GM23338 (cell line): Measurements from ENCODE around the gene PPP1CB. TPM values are rescaled to one million over a fixed set of nuclear protein-coding genes. Genes with fewer than 3 reads are reported as not detected.

Experiments
- ATAC-seq: fragments of 200-7000 bp; cut with Tn5 transposase; 3 replicates; pipeline ENCODE4 v1.9.1; 2020
- DNase-seq: peaks from one replicate; pipeline ENCODE4 v3.0.0-alpha.2; 2015; ENCODE audit warnings: low spot score
- H2AFZ ChIP-seq: fragments of 200-600 bp; sonication (generic); 2 replicates; pipeline ENCODE4 v1.8.0; 2016; ENCODE audit warnings: antibody characterized with exemption, mild to moderate bottlenecking, moderate library complexity
- H3F3A ChIP-seq: fragments of 200-600 bp; sonication (generic); replicated peaks from 2 replicates; pipeline ENCODE4 v1.8.0; 2017; ENCODE audit warnings: antibody characterized with exemption, mixed run types, low read depth
- H3K27ac ChIP-seq: fragments of 200-600 bp; sonication (generic); 2 replicates; pipeline ENCODE4 v1.6.1; 2016; ENCODE audit warnings: low read depth
- H3K27me3 ChIP-seq: fragments of 200-600 bp; sonication (generic); 2 replicates; pipeline ENCODE4 v1.8.0; 2016; ENCODE audit warnings: mild to moderate bottlenecking, mixed run types, moderate library complexity; ENCODE audit not compliant: insufficient read depth
- H3K36me3 ChIP-seq: fragments of 200-600 bp; sonication (generic); 2 replicates; pipeline ENCODE4 v1.8.0; 2016; ENCODE audit warnings: mild to moderate bottlenecking; ENCODE audit not compliant: insufficient read depth
- H3K4me1 ChIP-seq: fragments of 200-600 bp; sonication (generic); 2 replicates; pipeline ENCODE4 v1.8.0; 2016; ENCODE audit warnings: mild to moderate bottlenecking, moderate library complexity; ENCODE audit not compliant: insufficient read depth
- H3K4me2 ChIP-seq: fragments of 200-600 bp; sonication (generic); 2 replicates; pipeline ENCODE4 v1.7.1; 2017; ENCODE audit warnings: mixed run types
- H3K4me3 ChIP-seq: fragments of 200-600 bp; sonication (generic); 2 replicates; pipeline ENCODE4 v1.6.1; 2016; ENCODE audit warnings: mixed run types
- H3K79me2 ChIP-seq: fragments of 200-600 bp; sonication (generic); replicated peaks from 2 replicates; pipeline ENCODE4 v1.8.0; 2017; ENCODE audit warnings: mild to moderate bottlenecking; ENCODE audit not compliant: insufficient read depth
- H3K9me2 ChIP-seq: fragments of 200-600 bp; sonication (generic); 2 replicates; pipeline ENCODE4 v1.8.0; 2017; ENCODE audit not compliant: insufficient read depth
- H4K20me1 ChIP-seq: fragments of 200-600 bp; sonication (generic); replicated peaks from 2 replicates; pipeline ENCODE4 v1.8.0; 2017; ENCODE audit warnings: mild to moderate bottlenecking; ENCODE audit not compliant: insufficient read depth
- H3K27ac Mint-ChIP-seq: 2 replicates; pipeline ENCODE4 v1.8.0; 2020; ENCODE audit warnings: inconsistent platforms, mild to moderate bottlenecking, moderate library complexity, mixed read lengths
- H3K27me3 Mint-ChIP-seq: 3 replicates; pipeline ENCODE4 v1.8.0; 2022; ENCODE audit warnings: low read depth, mild to moderate bottlenecking, moderate library complexity, mixed read lengths, inconsistent platforms; ENCODE audit not compliant: insufficient read depth, poor library complexity
- H3K36me3 Mint-ChIP-seq: 3 replicates; pipeline ENCODE4 v1.8.0; 2021; ENCODE audit warnings: low read depth, mild to moderate bottlenecking, inconsistent platforms, moderate library complexity, mixed read lengths
- H3K4me1 Mint-ChIP-seq: 3 replicates; pipeline ENCODE4 v1.8.0; 2020; ENCODE audit warnings: mild to moderate bottlenecking, inconsistent platforms, mixed read lengths
- H3K4me3 Mint-ChIP-seq: 3 replicates; pipeline ENCODE4 v1.8.0; 2021; ENCODE audit warnings: moderate library complexity, mild to moderate bottlenecking, inconsistent platforms, mixed read lengths
- H3K9me3 Mint-ChIP-seq: 3 replicates; pipeline ENCODE4 v1.8.0; 2020; ENCODE audit warnings: moderate library complexity, mild to moderate bottlenecking, inconsistent platforms, mixed read lengths
- CREB1 ChIP-seq: fragments of 250-450 bp; sonication (Bioruptor Pico); IDR thresholded peaks from 2 replicates; pipeline ENCODE4 v1.5.0; 2020; ENCODE audit warnings: low read depth, mild to moderate bottlenecking, moderate library complexity
- CTCF ChIP-seq, 2 experiments: fragments of 200-600 bp in 1 of 2; sonication (generic) in 1 of 2; conservative IDR thresholded peaks; 2 replicates each; pipeline versions ENCODE4 v1.5.1 to v1.6.1; 2016 to 2017; ENCODE audit warnings: antibody characterized with exemption in 2 of 2, low read depth in 2 of 2, mild to moderate bottlenecking in 2 of 2, moderate library complexity in 1 of 2
- ETS1 ChIP-seq: IDR thresholded peaks from 2 replicates; pipeline ENCODE4 v1.6.1; 2016; ENCODE audit warnings: antibody characterized with exemption
- EZH2 ChIP-seq: fragments of 200-600 bp; sonication (generic); IDR thresholded peaks from one replicate; pipeline ENCODE4 v1.8.0; 2017; ENCODE audit warnings: antibody characterized with exemption, mild to moderate bottlenecking, low read depth; ENCODE audit not compliant: unreplicated experiment
- EZH2phosphoT487 ChIP-seq: fragments of 200-600 bp; sonication (generic); IDR thresholded peaks from one replicate; pipeline ENCODE4 v1.8.1; 2018; ENCODE audit warnings: antibody characterized with exemption; ENCODE audit not compliant: unreplicated experiment
- POLR2AphosphoS5 ChIP-seq: IDR thresholded peaks from 2 replicates; pipeline ENCODE4 v1.6.1; 2016; ENCODE audit warnings: antibody characterized with exemption, low read depth
- ZNF114 ChIP-seq: fragments of 250-450 bp; sonication (Bioruptor Pico); IDR thresholded peaks from 2 replicates; pipeline ENCODE4 v1.5.0; 2020; ENCODE audit warnings: mild to moderate bottlenecking, moderate library complexity
- ZNF331 ChIP-seq: fragments of 250-450 bp; sonication (Bioruptor Pico); IDR thresholded peaks from 2 replicates; pipeline ENCODE4 v1.5.0; 2020; ENCODE audit warnings: low read depth, mild to moderate bottlenecking, moderate library complexity
- polyA plus RNA-seq: library from polyadenylated mRNA; unstranded; fragments of >200 nt; fragmentation: Nextera tagmentation; extraction: Ambion mirVana; gene quantifications from 2 replicates; pipeline ENCODE4 v1.2.1, GENCODE V29; 2016
- total RNA-seq: library from RNA; depleted of rRNA; stranded (reverse); fragments of >200 nt; shearing (Covaris generic); gene quantifications from 2 replicates; pipeline ENCODE4 v1.2.3, GENCODE V29; 2014
- TF ChIP-seq, protein P1 (sequence below): fragments of 250-450 bp; sonication (Bioruptor Pico); IDR thresholded peaks from 2 replicates; pipeline ENCODE4 v1.5.0; 2020; ENCODE audit warnings: mild to moderate bottlenecking, moderate library complexity

Gene PPP1CB
- total and polyA plus RNA-seq, 2 experiments from 2014 or later, result 103 to 118 TPM

GRCh38 chr2:28801726-28802125, 50.1 kb downstream of the PPP1CB start (continued):
- TF ChIP-seq ZNF331 (CRISPR knock-in tag) (no peak), CTCF (conservative IDR thresholded peaks at IDR 0.05; ENCODE audit: low read depth in 2 of 2) (no peak), ETS1 (no peak), EZH2phosphoT487 (no peak), EZH2 (no peak), ZNF114 (no peak)

GRCh38 chr2:28802975-28803429, 51.4 kb downstream of the PPP1CB start:
- no peaks in the 10 kb centered on the region for H3K27me3 ChIP-seq
- no peaks in the 10 kb centered on the region for H3K4me1 Mint-ChIP-seq
- H2AFZ ChIP-seq, result no peak overlapping the region
- no peak overlapping the region for H3K4me3 ChIP-seq
- H3K27ac ChIP-seq, result no peak overlapping the region
- no peaks in the 10 kb centered on the region for H3K79me2 ChIP-seq
- no peaks in the 10 kb centered on the region for H3K27me3 Mint-ChIP-seq
- H3K4me1 ChIP-seq, result no peaks in the 10 kb centered on the region
- no peak for ATAC-seq
- no peaks in the 10 kb centered on the region for H3K9me3 Mint-ChIP-seq
- peaks cover 43% of the 10 kb centered on the region for H3K36me3 Mint-ChIP-seq
- H3F3A ChIP-seq, result no peaks in the 10 kb centered on the region
- peaks cover 8% of the 10 kb centered on the region; the same call in 1 of the 2 replicates for H3K36me3 ChIP-seq
- H4K20me1 ChIP-seq, result no peaks in the 10 kb centered on the region; the same call in 1 of the 2 replicates
- H3K9me2 ChIP-seq, result no peaks in the 10 kb centered on the region
- TF ChIP-seq POLR2AphosphoS5 (no peak), ETS1 (no peak), EZH2phosphoT487 (no peak), CREB1 (CRISPR knock-in tag) (no peak)
- TF ChIP-seq, protein P1, sequence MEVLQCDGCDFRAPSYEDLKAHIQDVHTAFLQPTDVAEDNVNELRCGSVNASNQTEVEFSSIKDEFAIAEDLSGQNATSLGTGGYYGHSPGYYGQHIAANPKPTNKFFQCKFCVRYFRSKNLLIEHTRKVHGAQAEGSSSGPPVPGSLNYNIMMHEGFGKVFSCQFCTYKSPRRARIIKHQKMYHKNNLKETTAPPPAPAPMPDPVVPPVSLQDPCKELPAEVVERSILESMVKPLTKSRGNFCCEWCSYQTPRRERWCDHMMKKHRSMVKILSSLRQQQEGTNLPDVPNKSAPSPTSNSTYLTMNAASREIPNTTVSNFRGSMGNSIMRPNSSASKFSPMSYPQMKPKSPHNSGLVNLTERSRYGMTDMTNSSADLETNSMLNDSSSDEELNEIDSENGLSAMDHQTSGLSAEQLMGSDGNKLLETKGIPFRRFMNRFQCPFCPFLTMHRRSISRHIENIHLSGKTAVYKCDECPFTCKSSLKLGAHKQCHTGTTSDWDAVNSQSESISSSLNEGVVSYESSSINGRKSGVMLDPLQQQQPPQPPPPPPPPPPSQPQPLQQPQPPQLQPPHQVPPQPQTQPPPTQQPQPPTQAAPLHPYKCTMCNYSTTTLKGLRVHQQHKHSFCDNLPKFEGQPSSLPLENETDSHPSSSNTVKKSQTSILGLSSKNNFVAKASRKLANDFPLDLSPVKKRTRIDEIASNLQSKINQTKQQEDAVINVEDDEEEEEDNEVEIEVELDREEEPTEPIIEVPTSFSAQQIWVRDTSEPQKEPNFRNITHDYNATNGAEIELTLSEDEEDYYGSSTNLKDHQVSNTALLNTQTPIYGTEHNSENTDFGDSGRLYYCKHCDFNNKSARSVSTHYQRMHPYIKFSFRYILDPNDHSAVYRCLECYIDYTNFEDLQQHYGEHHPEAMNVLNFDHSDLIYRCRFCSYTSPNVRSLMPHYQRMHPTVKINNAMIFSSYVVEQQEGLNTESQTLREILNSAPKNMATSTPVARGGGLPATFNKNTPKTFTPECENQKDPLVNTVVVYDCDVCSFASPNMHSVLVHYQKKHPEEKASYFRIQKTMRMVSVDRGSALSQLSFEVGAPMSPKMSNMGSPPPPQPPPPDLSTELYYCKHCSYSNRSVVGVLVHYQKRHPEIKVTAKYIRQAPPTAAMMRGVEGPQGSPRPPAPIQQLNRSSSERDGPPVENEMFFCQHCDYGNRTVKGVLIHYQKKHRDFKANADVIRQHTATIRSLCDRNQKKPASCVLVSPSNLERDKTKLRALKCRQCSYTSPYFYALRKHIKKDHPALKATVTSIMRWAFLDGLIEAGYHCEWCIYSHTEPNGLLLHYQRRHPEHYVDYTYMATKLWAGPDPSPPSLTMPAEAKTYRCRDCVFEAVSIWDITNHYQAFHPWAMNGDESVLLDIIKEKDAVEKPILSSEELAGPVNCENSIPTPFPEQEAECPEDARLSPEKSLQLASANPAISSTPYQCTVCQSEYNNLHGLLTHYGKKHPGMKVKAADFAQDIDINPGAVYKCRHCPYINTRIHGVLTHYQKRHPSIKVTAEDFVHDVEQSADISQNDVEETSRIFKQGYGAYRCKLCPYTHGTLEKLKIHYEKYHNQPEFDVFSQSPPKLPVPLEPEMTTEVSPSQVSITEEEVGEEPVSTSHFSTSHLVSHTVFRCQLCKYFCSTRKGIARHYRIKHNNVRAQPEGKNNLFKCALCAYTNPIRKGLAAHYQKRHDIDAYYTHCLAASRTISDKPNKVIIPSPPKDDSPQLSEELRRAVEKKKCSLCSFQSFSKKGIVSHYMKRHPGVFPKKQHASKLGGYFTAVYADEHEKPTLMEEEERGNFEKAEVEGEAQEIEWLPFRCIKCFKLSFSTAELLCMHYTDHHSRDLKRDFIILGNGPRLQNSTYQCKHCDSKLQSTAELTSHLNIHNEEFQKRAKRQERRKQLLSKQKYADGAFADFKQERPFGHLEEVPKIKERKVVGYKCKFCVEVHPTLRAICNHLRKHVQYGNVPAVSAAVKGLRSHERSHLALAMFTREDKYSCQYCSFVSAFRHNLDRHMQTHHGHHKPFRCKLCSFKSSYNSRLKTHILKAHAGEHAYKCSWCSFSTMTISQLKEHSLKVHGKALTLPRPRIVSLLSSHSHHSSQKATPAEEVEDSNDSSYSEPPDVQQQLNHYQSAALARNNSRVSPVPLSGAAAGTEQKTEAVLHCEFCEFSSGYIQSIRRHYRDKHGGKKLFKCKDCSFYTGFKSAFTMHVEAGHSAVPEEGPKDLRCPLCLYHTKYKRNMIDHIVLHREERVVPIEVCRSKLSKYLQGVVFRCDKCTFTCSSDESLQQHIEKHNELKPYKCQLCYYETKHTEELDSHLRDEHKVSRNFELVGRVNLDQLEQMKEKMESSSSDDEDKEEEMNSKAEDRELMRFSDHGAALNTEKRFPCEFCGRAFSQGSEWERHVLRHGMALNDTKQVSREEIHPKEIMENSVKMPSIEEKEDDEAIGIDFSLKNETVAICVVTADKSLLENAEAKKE (CRISPR knock-in tag), result no peak
- peak; percentile 24 for DNase-seq
- peak overlapping the region; percentile 76; the same call in 1 of the 2 replicates for H3K27ac Mint-ChIP-seq
- no peak overlapping the region for H3K4me3 Mint-ChIP-seq
- no peak overlapping the region for H3K4me2 ChIP-seq
